Activated T-helper 2 cell treated with anti-CD3 and anti-CD28 coated beads, Interferon-gamma antibody, Interleukin-2, Interleukin-4, amounts not matched to agents 10 μg/mL and 5 μg/mL and 100 μg/mL, durations not matched to agents 14 hours and 24 hours and 36 hours (primary cell): ENCODE measurements around the gene IGF1. TPM values are rescaled to one million over a fixed set of nuclear protein-coding genes. Genes with fewer than 3 reads are reported as not detected.

Experiments
- DNase-seq: peaks from one replicate; pipeline ENCODE4 v3.0.0; 2021; ENCODE audit warnings: low spot score
- H3K27ac Mint-ChIP-seq: one replicate; pipeline ENCODE4 v1.8.0; 2021; ENCODE audit warnings: mixed read lengths
- H3K27me3 Mint-ChIP-seq: one replicate; pipeline ENCODE4 v1.8.0; 2021; ENCODE audit warnings: low read depth, mixed read lengths
- H3K36me3 Mint-ChIP-seq: one replicate; pipeline ENCODE4 v1.8.0; 2021; ENCODE audit warnings: low read depth, mixed read lengths
- H3K4me1 Mint-ChIP-seq: one replicate; pipeline ENCODE4 v1.8.0; 2021; ENCODE audit warnings: low read depth, mixed read lengths
- H3K4me3 Mint-ChIP-seq: one replicate; pipeline ENCODE4 v1.8.0; 2021; ENCODE audit warnings: low read depth, mild to moderate bottlenecking, moderate library complexity, mixed read lengths
- H3K9me3 Mint-ChIP-seq: one replicate; pipeline ENCODE4 v1.8.0; 2021; ENCODE audit warnings: mixed read lengths
- intact Hi-C: fragments of 100-400 bp; cut with micrococcal nuclease; formaldehyde crosslinking; loops from one replicate; pipeline ENCODE4 v1.15.1; 2023
- total RNA-seq: library from RNA; stranded (reverse); gene quantifications from 2 replicates; pipeline ENCODE4 v1.2.3, GENCODE V29; 2022

IGF1 gene
- total RNA-seq, 1 donor from 2014 or later, result 1.6 TPM

- Mint-ChIP-seq H3K27me3 (peaks cover 2% of the 10 kb centered on the region), H3K4me3 (no peak overlapping the region), H3K27ac (no peak overlapping the region), H3K4me1 (peaks cover 6% of the 10 kb centered on the region), H3K36me3 (no peaks in the 10 kb centered on the region), H3K9me3 (peaks cover 11% of the 10 kb centered on the region)
- intact Hi-C loops, result no loop called here
- no peak for DNase-seq
Measured at GRCh38 chr12:102444707-102445106, 35.7 kb downstream of the IGF1 start.

DNA sequence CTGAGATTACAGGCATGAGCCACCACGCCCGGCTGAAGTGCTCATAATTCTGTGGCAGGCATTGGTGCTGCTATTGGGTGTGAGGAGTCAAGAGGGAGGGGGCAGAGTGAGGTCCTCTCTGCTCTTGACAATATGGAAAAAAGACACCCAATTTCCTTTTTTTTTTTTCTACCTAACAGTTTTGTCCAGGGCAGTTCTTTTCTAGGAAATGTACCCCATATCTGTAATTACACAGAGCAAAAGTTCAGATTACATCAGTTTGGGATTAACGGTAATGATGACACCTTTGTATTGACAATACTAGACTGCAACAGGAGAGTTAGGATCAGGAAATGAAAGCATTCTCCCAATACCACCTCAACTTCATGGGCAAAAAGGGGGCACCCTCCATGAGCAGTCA is 36.3 kb downstream of the IGF1 start:
- peaks cover 2% of the 10 kb centered on the region for H3K27me3 Mint-ChIP-seq

GRCh38 chr12:102441077-102441596 is 39.2 kb downstream of the IGF1 start:
- intact Hi-C loops, result loop anchor here (1.0 kb wide), 2 partner anchors 20 to 43 kb away; no protein-coding TSS in a partner anchor
- Mint-ChIP-seq H3K27ac (no peak overlapping the region), H3K27me3 (no peaks in the 10 kb centered on the region), H3K4me3 (no peak overlapping the region), H3K9me3 (peaks cover 8% of the 10 kb centered on the region), H3K36me3 (no peaks in the 10 kb centered on the region), H3K4me1 (peaks cover 8% of the 10 kb centered on the region)
- no peak for DNase-seq

More for the DNA sequence above, 36.3 kb downstream of the IGF1 start:
- Mint-ChIP-seq H3K36me3 (no peaks in the 10 kb centered on the region), H3K27ac (no peak overlapping the region), H3K9me3 (peaks cover 11% of the 10 kb centered on the region), H3K4me1 (peaks cover 6% of the 10 kb centered on the region), H3K4me3 (no peak overlapping the region)
- intact Hi-C loops, result no loop called here
- DNase-seq, result no peak

- H3K4me3 Mint-ChIP-seq, result no peak overlapping the region
- H3K9me3 Mint-ChIP-seq, result no peaks in the 10 kb centered on the region
- no peak overlapping the region for H3K27ac Mint-ChIP-seq
- no peak for DNase-seq
- no peaks in the 10 kb centered on the region for H3K36me3 Mint-ChIP-seq
- H3K27me3 Mint-ChIP-seq, result no peaks in the 10 kb centered on the region
- H3K4me1 Mint-ChIP-seq, result peaks cover 8% of the 10 kb centered on the region
- intact Hi-C loops, result no loop called here
Measured at GRCh38 chr12:102439426-102440405, 40.6 kb downstream of the IGF1 start.

- peaks cover 8% of the 10 kb centered on the region for H3K4me1 Mint-ChIP-seq
- no peak overlapping the region for H3K27ac Mint-ChIP-seq
- H3K27me3 Mint-ChIP-seq, result no peaks in the 10 kb centered on the region
- no peaks in the 10 kb centered on the region for H3K36me3 Mint-ChIP-seq
- intact Hi-C loops, result no loop called here
- H3K9me3 Mint-ChIP-seq, result no peaks in the 10 kb centered on the region
- H3K4me3 Mint-ChIP-seq, result no peak overlapping the region
- no peak for DNase-seq
Measured at GRCh38 chr12:102438827-102439210, 41.5 kb downstream of the IGF1 start.

DNA sequence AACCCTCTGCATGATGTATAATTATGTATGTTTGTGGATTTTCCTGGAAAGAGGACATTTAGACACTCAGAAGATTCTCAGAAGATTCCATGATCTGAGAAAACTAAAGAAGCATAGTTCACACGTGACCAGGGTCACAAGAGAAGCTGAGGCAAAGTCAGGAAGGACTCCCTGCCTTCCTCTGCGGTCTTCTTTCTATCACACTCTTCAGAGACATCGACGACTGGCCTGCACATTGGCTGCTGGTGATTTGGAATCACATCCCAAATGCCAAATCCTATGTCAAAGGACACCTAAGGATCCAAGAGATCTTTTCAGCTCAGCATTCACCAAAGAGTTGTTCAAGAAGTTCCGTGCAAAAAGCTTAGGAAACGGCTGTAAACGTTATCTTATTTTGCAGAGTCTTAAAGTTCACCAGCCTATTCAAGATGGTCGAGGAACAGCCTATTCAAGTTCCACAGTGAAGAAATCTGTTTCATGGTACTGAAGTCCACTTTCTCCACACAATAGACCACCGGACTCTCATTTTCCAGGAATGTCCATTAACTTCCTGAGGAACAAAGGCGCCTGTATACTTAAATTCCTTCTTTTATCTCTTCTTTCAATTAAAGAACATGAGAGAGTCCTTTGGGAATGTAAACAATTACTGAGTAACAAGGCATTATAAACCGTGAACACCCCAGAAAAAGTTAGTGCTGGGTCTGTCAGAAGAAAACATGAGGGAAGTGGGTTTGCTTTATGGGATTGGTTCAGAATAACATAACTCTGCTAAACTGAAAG is 42.1 kb downstream of the IGF1 start:
- Mint-ChIP-seq H3K4me3 (no peak overlapping the region), H3K9me3 (no peaks in the 10 kb centered on the region), H3K27me3 (no peaks in the 10 kb centered on the region), H3K36me3 (no peaks in the 10 kb centered on the region), H3K4me1 (peaks cover 8% of the 10 kb centered on the region), H3K27ac (no peak overlapping the region)
- intact Hi-C loops, result no loop called here
- no peak for DNase-seq

DNA sequence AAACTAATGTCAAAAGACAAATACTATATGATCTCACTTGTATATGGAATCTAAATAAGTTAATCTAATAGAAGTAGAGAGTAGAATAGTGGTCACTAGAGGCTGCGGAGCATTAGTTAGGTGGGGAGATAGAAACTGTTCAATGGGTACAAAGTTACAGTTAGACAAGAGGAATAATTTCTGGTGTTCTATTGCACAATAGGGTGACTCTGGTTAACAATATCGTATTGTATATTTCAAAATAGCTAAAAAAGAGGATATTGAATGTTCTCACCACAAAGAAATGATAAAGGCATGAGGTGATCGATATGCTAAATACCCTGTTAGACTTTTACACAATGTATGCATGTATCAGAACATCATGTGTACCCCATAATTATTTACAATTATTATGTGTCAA is 42.9 kb downstream of the IGF1 start:
- Mint-ChIP-seq H3K27me3 (peaks cover under 1% of the 10 kb centered on the region), H3K9me3 (no peaks in the 10 kb centered on the region), H3K36me3 (no peaks in the 10 kb centered on the region), H3K4me3 (no peak overlapping the region), H3K27ac (no peak overlapping the region), H3K4me1 (peaks cover 8% of the 10 kb centered on the region)
- no peak for DNase-seq
- intact Hi-C loops, result no loop called here

GRCh38 chr12:102436867-102437266 is 43.5 kb downstream of the IGF1 start:
- peaks cover 8% of the 10 kb centered on the region for H3K4me1 Mint-ChIP-seq
- peaks cover 3% of the 10 kb centered on the region for H3K27me3 Mint-ChIP-seq
- no peaks in the 10 kb centered on the region for H3K36me3 Mint-ChIP-seq
- no peak overlapping the region for H3K4me3 Mint-ChIP-seq
- H3K27ac Mint-ChIP-seq, result no peak overlapping the region
- no peak for DNase-seq
- intact Hi-C loops, result no loop called here
- no peaks in the 10 kb centered on the region for H3K9me3 Mint-ChIP-seq

DNA sequence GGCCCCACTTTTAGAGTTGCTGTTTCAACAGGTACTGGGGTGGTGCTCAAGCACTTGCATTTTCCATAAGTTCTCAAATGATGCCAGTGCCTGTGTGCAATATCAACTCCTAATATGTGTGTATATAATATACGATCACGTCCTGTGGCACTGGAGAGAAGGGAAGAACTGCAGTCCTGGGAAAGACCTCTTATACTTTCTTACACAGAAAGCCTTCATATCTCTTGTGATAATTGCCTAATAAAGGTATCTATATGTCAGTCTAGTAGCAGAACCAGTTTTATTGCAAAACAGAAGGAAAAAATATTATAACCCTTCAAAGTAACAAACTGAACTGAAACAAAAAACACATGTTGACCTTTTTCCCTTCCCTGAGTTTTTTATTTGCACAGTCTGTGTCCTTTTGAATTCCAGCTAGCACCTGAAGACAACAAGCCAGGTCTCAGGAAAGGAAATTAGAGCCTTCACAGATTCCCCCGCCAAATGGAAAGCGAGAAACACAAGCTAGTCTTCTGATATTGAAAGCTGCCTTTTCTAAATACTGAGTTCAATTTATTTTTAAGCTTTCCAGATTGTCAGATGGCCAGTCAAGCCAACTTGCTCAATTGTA is 44.4 kb downstream of the IGF1 start:
- peaks cover 5% of the 10 kb centered on the region for H3K27me3 Mint-ChIP-seq
- peaks cover 3% of the 10 kb centered on the region for H3K4me1 Mint-ChIP-seq
- H3K27ac Mint-ChIP-seq, result no peak overlapping the region
- no peak for DNase-seq
- intact Hi-C loops, result no loop called here
- H3K36me3 Mint-ChIP-seq, result no peaks in the 10 kb centered on the region
- no peaks in the 10 kb centered on the region for H3K9me3 Mint-ChIP-seq
- H3K4me3 Mint-ChIP-seq, result no peak overlapping the region

DNA sequence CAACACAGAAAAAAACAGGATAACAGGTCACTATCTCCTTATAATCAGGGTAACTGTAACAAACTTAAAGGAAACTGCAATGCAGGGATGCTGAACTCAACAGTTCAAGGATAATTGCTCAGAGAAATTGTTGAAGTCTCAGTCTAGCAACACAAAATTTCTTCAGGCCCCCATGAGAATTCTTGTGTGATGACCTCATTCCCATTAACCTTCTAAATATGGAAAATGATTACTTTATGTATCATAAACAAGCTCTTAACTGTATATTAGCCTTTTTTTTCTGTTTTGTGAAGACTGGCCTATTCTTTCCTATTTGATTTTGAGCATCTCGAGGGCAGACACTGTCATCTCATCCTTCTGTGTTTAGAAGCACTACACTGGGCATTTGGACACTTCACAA is 47.1 kb downstream of the IGF1 start:
- Mint-ChIP-seq H3K4me3 (no peak overlapping the region), H3K36me3 (no peaks in the 10 kb centered on the region), H3K27ac (no peak overlapping the region), H3K27me3 (peaks cover 8% of the 10 kb centered on the region), H3K9me3 (no peaks in the 10 kb centered on the region), H3K4me1 (peaks cover 3% of the 10 kb centered on the region)
- intact Hi-C loops, result no loop called here
- DNase-seq, result no peak

DNA sequence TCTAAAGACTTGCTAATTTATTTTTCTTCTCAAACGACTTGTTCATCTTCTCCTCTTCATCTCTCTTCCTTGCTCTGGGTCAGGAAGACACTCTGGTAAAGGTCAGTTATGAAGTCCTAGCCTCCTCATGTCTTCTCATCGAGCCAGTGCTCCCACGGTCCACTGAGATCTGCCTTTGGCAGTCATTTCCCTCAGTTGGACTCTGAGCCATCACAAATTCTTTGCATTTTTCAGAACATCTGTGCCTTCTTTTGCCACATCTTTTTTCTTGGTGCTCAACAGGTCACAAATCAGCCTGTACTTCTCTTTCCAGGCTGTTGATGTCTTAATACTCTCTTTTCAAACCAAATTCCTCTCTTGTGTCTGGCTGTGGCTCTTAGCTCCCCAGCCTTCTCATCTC is 49.7 kb downstream of the IGF1 start:
- H3K4me1 Mint-ChIP-seq, result no peaks in the 10 kb centered on the region
- no peaks in the 10 kb centered on the region for H3K36me3 Mint-ChIP-seq
- no peak overlapping the region for H3K4me3 Mint-ChIP-seq
- peaks cover under 1% of the 10 kb centered on the region for H3K9me3 Mint-ChIP-seq
- DNase-seq, result no peak
- H3K27ac Mint-ChIP-seq, result no peak overlapping the region
- intact Hi-C loops, result no loop called here
- H3K27me3 Mint-ChIP-seq, result peaks cover 8% of the 10 kb centered on the region

GRCh38 chr12:102429211-102430154 is 50.9 kb downstream of the IGF1 start:
- peaks cover 12% of the 10 kb centered on the region for H3K27me3 Mint-ChIP-seq
- H3K36me3 Mint-ChIP-seq, result no peaks in the 10 kb centered on the region
- no peak overlapping the region for H3K27ac Mint-ChIP-seq
- no peak overlapping the region for H3K4me3 Mint-ChIP-seq
- DNase-seq, result no peak
- no peaks in the 10 kb centered on the region for H3K4me1 Mint-ChIP-seq
- H3K9me3 Mint-ChIP-seq, result peaks cover 6% of the 10 kb centered on the region
- intact Hi-C loops, result no loop called here
